WTC11 (cell line): ENCODE data around the gene EHBP1L1. TPM values are rescaled to one million over a fixed set of nuclear protein-coding genes. Genes with fewer than 3 reads are reported as not detected.
A peak's percentile ranks its signal among the peaks of the same experiment; 100 is the strongest.

Experiments
- ATAC-seq: fragments of 200-7000 bp; cut with Tn5 transposase; 2 replicates; pipeline ENCODE4 v1.10.0; 2021; ENCODE audit warnings: mild to moderate bottlenecking, moderate library complexity
- CTCF ChIA-PET: fragments of 300-600 bp; sonication (Branson Sonifier 250); formaldehyde crosslinking; loops from one replicate; lab custom pipeline; 2021; ENCODE audit warnings: antibody characterized with exemption; lab: Charles Lee
- POLR2A ChIA-PET: fragments of 350-600 bp; sonication (Branson Sonifier 250); formaldehyde crosslinking; loops from one replicate; lab custom pipeline; 2021; ENCODE audit warnings: antibody characterized with exemption; lab: Charles Lee
- DNase-seq: peaks from one replicate; pipeline ENCODE4 v3.0.0; 2021; ENCODE audit warnings: low spot score
- H3K27ac Mint-ChIP-seq: 2 replicates; pipeline ENCODE4 v1.8.0; 2021; ENCODE audit warnings: mixed read lengths
- H3K27me3 Mint-ChIP-seq: 2 replicates; pipeline ENCODE4 v1.8.0; 2021; ENCODE audit warnings: low read depth, mild to moderate bottlenecking, moderate library complexity, mixed read lengths
- H3K36me3 Mint-ChIP-seq: 2 replicates; pipeline ENCODE4 v1.8.0; 2021; ENCODE audit warnings: mixed read lengths
- H3K4me1 Mint-ChIP-seq: 2 replicates; pipeline ENCODE4 v1.8.0; 2022; ENCODE audit warnings: mixed read lengths
- H3K4me3 Mint-ChIP-seq: 2 replicates; pipeline ENCODE4 v1.8.0; 2021; ENCODE audit warnings: mild to moderate bottlenecking, moderate library complexity, mixed read lengths
- H3K9me3 Mint-ChIP-seq: 2 replicates; pipeline ENCODE4 v1.8.0; 2021; ENCODE audit warnings: mixed read lengths
- ATF3 ChIP-seq: sonication (generic); formaldehyde crosslinking; conservative IDR thresholded peaks from 2 replicates; pipeline ENCODE4 v1.8.1; 2022; ENCODE audit warnings: mild to moderate bottlenecking, missing genetic modification reagents
- CBFB ChIP-seq: sonication (generic); formaldehyde crosslinking; IDR thresholded peaks from 2 replicates; pipeline ENCODE4 v1.8.1; 2022; ENCODE audit warnings: mild to moderate bottlenecking, low read depth, missing genetic modification reagents
- CREM ChIP-seq: sonication (generic); formaldehyde crosslinking; IDR thresholded peaks from 2 replicates; pipeline ENCODE4 v1.8.1; 2022; ENCODE audit warnings: mild to moderate bottlenecking, missing genetic modification reagents, moderate library complexity
- E2F5 ChIP-seq: sonication (generic); formaldehyde crosslinking; IDR thresholded peaks from 2 replicates; pipeline ENCODE4 v1.8.1; 2022; ENCODE audit warnings: mild to moderate bottlenecking, moderate library complexity, missing genetic modification reagents
- ESRRA ChIP-seq: sonication (generic); formaldehyde crosslinking; IDR thresholded peaks from 2 replicates; pipeline ENCODE4 v1.8.1; 2022; ENCODE audit warnings: mild to moderate bottlenecking, missing genetic modification reagents, borderline replicate concordance
- JAZF1 ChIP-seq: fragments of 250-450 bp; sonication (Bioruptor Pico); IDR thresholded peaks from 2 replicates; pipeline ENCODE4 v1.9.0; 2021; ENCODE audit warnings: moderate library complexity, mild to moderate bottlenecking, inconsistent platforms
- NR1H2 ChIP-seq: sonication (generic); formaldehyde crosslinking; IDR thresholded peaks from 2 replicates; pipeline ENCODE4 v1.9.0; 2021; ENCODE audit warnings: mild to moderate bottlenecking, moderate library complexity, missing genetic modification reagents
- NR3C1 ChIP-seq: sonication (generic); formaldehyde crosslinking; conservative IDR thresholded peaks from 2 replicates; pipeline ENCODE4 v1.8.1; 2023; ENCODE audit warnings: low read depth, mild to moderate bottlenecking, missing genetic modification reagents
- SMAD3 ChIP-seq: sonication (generic); formaldehyde crosslinking; IDR thresholded peaks from 2 replicates; pipeline ENCODE4 v1.8.0; 2022; ENCODE audit warnings: missing genetic modification reagents, mild to moderate bottlenecking, borderline replicate concordance
- TCF7 ChIP-seq: sonication (generic); formaldehyde crosslinking; IDR thresholded peaks from 2 replicates; pipeline ENCODE4 v1.8.0; 2022; ENCODE audit warnings: mild to moderate bottlenecking, low read depth, missing genetic modification reagents, moderate library complexity
- ZNF219 ChIP-seq: sonication (generic); formaldehyde crosslinking; IDR thresholded peaks from 2 replicates; pipeline ENCODE4 v1.8.0; 2023; ENCODE audit warnings: missing genetic modification reagents, mild to moderate bottlenecking, borderline replicate concordance
- ZNF232 ChIP-seq: sonication (generic); formaldehyde crosslinking; IDR thresholded peaks from 2 replicates; pipeline ENCODE4 v1.8.0; 2022; ENCODE audit warnings: mild to moderate bottlenecking, missing genetic modification reagents
- ZNF416 ChIP-seq: fragments of 250-450 bp; sonication (Bioruptor Pico); IDR thresholded peaks from 2 replicates; pipeline ENCODE4 v1.9.0; 2021; ENCODE audit warnings: mild to moderate bottlenecking, inconsistent platforms
- total RNA-seq: library from RNA; stranded (reverse); gene quantifications from 3 replicates; pipeline ENCODE4 v1.2.3, GENCODE V29; 2021
- TF ChIP-seq, protein P1 (sequence below): sonication (generic); formaldehyde crosslinking; IDR thresholded peaks from 2 replicates; pipeline ENCODE4 v1.8.1; 2023; ENCODE audit warnings: mild to moderate bottlenecking, moderate library complexity, missing genetic modification reagents
- TF ChIP-seq, protein P2 (sequence below): sonication (generic); formaldehyde crosslinking; IDR thresholded peaks from 2 replicates; pipeline ENCODE4 v1.8.0; 2022; ENCODE audit warnings: missing genetic modification reagents
- TF ChIP-seq, protein P3 (sequence below): sonication (generic); formaldehyde crosslinking; IDR thresholded peaks from 2 replicates; pipeline ENCODE4 v1.8.0; 2022; ENCODE audit warnings: mild to moderate bottlenecking, missing genetic modification reagents
- TF ChIP-seq, protein P4 (sequence below): fragments of 250-450 bp; sonication (Bioruptor Pico); conservative IDR thresholded peaks from 2 replicates; pipeline ENCODE4 v1.9.0; 2021; ENCODE audit warnings: mild to moderate bottlenecking
- TF ChIP-seq, protein P5 (sequence below): sonication (generic); formaldehyde crosslinking; IDR thresholded peaks from 2 replicates; pipeline ENCODE4 v1.8.1; 2023; ENCODE audit warnings: mild to moderate bottlenecking, missing genetic modification reagents

EHBP1L1 gene
- total RNA-seq, 1 experiment from 2014 or later = 11.8 TPM

- Mint-ChIP-seq H3K27ac (peak overlapping the region; percentile 33; the same call in 1 of the 2 replicates), H3K4me1 (peaks cover 50% of the 10 kb centered on the region), H3K36me3 (no peaks in the 10 kb centered on the region), H3K9me3 (no peaks in the 10 kb centered on the region), H3K27me3 (peaks cover 62% of the 10 kb centered on the region), H3K4me3 (peak overlapping the region; percentile 59)
- 0 out of 2 replicates have a peak, but pooled peaks have one; percentile 1 for ATAC-seq
- no peak for DNase-seq
- TF ChIP-seq, protein P1, sequence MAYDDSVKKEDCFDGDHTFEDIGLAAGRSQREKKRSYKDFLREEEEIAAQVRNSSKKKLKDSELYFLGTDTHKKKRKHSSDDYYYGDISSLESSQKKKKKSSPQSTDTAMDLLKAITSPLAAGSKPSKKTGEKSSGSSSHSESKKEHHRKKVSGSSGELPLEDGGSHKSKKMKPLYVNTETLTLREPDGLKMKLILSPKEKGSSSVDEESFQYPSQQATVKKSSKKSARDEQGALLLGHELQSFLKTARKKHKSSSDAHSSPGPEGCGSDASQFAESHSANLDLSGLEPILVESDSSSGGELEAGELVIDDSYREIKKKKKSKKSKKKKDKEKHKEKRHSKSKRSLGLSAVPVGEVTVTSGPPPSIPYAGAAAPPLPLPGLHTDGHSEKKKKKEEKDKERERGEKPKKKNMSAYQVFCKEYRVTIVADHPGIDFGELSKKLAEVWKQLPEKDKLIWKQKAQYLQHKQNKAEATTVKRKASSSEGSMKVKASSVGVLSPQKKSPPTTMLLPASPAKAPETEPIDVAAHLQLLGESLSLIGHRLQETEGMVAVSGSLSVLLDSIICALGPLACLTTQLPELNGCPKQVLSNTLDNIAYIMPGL (CRISPR knock-in tag) = no peak
- CTCF ChIA-PET = interaction anchor here (0.6 to 9.1 kb wide), 6 partner anchors 12 to 457 kb away, joined by 4 to 110 read pairs (median 44); partner anchors contain the start of genes FAM89B, KCNK7 and ZNRD2
- POLR2A ChIA-PET = interaction anchor here (0.9 kb wide), 1 partner anchor 60 kb away, joined by 4 read pairs; the partner anchor contains the start of gene MALAT1
Measured at GRCh38 chr11:65558930-65559509, 16.8 kb upstream of the EHBP1L1 start.

DNA sequence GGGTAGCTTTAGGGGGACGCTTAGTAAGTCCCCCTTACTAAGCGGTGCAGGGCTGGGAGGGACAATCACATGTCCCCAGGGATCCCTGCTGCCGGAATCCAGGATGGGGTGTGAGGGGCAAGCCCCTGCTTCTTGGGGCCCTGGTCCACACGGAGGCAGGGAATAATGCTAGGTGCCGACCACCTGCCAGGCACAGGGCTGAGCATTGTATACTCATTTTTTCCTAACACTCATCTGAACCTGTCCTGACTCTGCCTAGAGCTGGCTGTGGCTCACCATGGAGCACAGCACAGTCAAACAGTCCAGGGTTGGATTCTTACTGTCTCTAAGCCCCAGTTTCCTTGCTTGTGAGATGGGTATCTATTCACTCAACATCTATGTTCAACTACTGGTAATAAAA is 16.3 kb upstream of the EHBP1L1 start:
- ATAC-seq = no peak
- Mint-ChIP-seq H3K4me1 (peaks cover 46% of the 10 kb centered on the region), H3K27me3 (peaks cover 58% of the 10 kb centered on the region), H3K4me3 (peak overlapping the region; percentile 16; the same call in 1 of the 2 replicates)
- TF ChIP-seq ATF3 (no peak), ESRRA (CRISPR knock-in tag) (no peak), ZNF416 (CRISPR knock-in tag) (no peak), CREM (CRISPR knock-in tag) (no peak), CBFB (CRISPR knock-in tag) (no peak), JAZF1 (no peak), ZNF232 (no peak), NR3C1 (no peak), NR1H2 (CRISPR knock-in tag) (no peak), ZNF219 (CRISPR knock-in tag) (no peak), TCF7 (CRISPR knock-in tag) (no peak)
- TF ChIP-seq, protein P2, sequence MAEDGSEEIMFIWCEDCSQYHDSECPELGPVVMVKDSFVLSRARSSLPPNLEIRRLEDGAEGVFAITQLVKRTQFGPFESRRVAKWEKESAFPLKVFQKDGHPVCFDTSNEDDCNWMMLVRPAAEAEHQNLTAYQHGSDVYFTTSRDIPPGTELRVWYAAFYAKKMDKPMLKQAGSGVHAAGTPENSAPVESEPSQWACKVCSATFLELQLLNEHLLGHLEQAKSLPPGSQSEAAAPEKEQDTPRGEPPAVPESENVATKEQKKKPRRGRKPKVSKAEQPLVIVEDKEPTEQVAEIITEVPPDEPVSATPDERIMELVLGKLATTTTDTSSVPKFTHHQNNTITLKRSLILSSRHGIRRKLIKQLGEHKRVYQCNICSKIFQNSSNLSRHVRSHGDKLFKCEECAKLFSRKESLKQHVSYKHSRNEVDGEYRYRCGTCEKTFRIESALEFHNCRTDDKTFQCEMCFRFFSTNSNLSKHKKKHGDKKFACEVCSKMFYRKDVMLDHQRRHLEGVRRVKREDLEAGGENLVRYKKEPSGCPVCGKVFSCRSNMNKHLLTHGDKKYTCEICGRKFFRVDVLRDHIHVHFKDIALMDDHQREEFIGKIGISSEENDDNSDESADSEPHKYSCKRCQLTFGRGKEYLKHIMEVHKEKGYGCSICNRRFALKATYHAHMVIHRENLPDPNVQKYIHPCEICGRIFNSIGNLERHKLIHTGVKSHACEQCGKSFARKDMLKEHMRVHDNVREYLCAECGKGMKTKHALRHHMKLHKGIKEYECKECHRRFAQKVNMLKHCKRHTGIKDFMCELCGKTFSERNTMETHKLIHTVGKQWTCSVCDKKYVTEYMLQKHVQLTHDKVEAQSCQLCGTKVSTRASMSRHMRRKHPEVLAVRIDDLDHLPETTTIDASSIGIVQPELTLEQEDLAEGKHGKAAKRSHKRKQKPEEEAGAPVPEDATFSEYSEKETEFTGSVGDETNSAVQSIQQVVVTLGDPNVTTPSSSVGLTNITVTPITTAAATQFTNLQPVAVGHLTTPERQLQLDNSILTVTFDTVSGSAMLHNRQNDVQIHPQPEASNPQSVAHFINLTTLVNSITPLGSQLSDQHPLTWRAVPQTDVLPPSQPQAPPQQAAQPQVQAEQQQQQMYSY (CRISPR knock-in tag) = no peak
- TF ChIP-seq, protein P3, sequence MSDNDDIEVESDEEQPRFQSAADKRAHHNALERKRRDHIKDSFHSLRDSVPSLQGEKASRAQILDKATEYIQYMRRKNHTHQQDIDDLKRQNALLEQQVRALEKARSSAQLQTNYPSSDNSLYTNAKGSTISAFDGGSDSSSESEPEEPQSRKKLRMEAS = no peak
- TF ChIP-seq, all 79 proteins: peak for 0
- no peak for DNase-seq
- ChIA-PET CTCF (interaction anchor here (1.8 to 9.1 kb wide), 8 partner anchors 7 to 56 kb away, joined by 4 to 110 read pairs (median 44); partner anchors contain the start of genes FAM89B, KCNK7, PCNX3 and ZNRD2), POLR2A (interaction anchor here (0.6 kb wide), 1 partner anchor 32 kb away, joined by 3 read pairs; no protein-coding TSS in a partner anchor)
- H3K27ac Mint-ChIP-seq = peak overlapping the region; percentile 33; the same call in 1 of the 2 replicates
- H3K36me3 Mint-ChIP-seq = no peaks in the 10 kb centered on the region
- no peaks in the 10 kb centered on the region for H3K9me3 Mint-ChIP-seq

GRCh38 chr11:65559951-65560537 is 15.8 kb upstream of the EHBP1L1 start:
- H3K4me1 Mint-ChIP-seq = peaks cover 41% of the 10 kb centered on the region
- H3K27ac Mint-ChIP-seq = 0 out of 2 replicates have a peak overlapping the region, but pooled peaks have one; percentile 1
- POLR2A ChIA-PET = interaction anchor here (0.6 to 1.4 kb wide), 5 partner anchors 8 to 63 kb away, joined by 3 to 10 read pairs (median 4); partner anchors contain the start of genes FAM89B and ZNRD2
- H3K27me3 Mint-ChIP-seq = peaks cover 53% of the 10 kb centered on the region
- no peak for ATAC-seq
- no peaks in the 10 kb centered on the region for H3K9me3 Mint-ChIP-seq
- H3K36me3 Mint-ChIP-seq = no peaks in the 10 kb centered on the region
- CTCF ChIA-PET = interaction anchor here (1.0 to 9.1 kb wide), 10 partner anchors 8 to 93 kb away, joined by 3 to 110 read pairs (median 21); partner anchors contain the start of genes FAM89B, KCNK7, PCNX3 and ZNRD2
- peak overlapping the region; percentile 17 for H3K4me3 Mint-ChIP-seq
- DNase-seq = no peak
- TF ChIP-seq ESRRA (CRISPR knock-in tag) (no peak), ZNF232 (no peak), E2F5 (no peak), SMAD3 (no peak)
- TF ChIP-seq, protein P4, sequence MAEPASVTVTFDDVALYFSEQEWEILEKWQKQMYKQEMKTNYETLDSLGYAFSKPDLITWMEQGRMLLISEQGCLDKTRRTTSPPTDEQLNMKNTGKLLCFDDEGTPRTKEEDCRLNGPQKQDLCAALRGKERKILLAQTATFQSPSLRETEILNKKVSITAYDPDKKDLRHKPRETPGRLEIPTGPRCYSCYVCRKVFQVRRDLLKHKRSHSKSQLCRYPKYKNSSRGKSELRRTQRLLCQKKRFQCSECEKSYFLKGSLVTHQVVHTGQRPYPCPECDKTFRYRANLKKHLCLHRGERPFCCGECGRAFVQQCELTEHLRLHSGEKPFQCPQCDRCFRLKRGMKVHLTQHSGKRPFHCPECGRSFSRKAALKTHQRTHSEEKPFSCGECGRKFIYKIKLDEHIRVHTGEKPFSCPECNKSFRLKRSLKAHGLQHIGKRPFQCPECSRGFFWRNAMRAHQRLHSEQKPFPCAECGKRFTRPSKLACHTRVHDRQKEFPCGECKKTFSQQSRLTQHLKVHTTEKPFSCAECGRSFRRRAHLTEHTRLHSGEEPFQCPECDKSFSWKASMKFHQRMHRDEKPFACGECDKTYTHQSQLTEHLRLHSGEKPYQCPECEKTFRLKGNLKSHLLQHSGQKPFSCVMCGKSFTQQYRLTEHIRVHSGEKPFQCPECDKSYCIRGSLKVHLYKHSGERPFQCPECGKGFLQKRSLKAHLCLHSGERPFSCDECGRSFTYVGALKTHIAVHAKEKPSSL (CRISPR knock-in tag) = no peak
- TF ChIP-seq, protein P5, sequence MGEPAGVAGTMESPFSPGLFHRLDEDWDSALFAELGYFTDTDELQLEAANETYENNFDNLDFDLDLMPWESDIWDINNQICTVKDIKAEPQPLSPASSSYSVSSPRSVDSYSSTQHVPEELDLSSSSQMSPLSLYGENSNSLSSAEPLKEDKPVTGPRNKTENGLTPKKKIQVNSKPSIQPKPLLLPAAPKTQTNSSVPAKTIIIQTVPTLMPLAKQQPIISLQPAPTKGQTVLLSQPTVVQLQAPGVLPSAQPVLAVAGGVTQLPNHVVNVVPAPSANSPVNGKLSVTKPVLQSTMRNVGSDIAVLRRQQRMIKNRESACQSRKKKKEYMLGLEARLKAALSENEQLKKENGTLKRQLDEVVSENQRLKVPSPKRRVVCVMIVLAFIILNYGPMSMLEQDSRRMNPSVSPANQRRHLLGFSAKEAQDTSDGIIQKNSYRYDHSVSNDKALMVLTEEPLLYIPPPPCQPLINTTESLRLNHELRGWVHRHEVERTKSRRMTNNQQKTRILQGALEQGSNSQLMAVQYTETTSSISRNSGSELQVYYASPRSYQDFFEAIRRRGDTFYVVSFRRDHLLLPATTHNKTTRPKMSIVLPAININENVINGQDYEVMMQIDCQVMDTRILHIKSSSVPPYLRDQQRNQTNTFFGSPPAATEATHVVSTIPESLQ = no peak
